HG03457 (cell line): ENCODE results near the gene NDUFAF2.
"Not testable (repeated sequence)": the region's sequence is repeated elsewhere in the genome, so short reads cannot be mapped to it uniquely, and the experiment has no call there.

ENCODE experiments used
- ATAC-seq: cut with Tn5 transposase; IDR thresholded peaks from one replicate; pipeline ENCODE4 v1.9.1; 2021; ENCODE audit warnings: moderate number of reproducible peaks; ENCODE audit not compliant: unreplicated experiment

The NDUFAF2 gene, protein sequence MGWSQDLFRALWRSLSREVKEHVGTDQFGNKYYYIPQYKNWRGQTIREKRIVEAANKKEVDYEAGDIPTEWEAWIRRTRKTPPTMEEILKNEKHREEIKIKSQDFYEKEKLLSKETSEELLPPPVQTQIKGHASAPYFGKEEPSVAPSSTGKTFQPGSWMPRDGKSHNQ

DNA sequence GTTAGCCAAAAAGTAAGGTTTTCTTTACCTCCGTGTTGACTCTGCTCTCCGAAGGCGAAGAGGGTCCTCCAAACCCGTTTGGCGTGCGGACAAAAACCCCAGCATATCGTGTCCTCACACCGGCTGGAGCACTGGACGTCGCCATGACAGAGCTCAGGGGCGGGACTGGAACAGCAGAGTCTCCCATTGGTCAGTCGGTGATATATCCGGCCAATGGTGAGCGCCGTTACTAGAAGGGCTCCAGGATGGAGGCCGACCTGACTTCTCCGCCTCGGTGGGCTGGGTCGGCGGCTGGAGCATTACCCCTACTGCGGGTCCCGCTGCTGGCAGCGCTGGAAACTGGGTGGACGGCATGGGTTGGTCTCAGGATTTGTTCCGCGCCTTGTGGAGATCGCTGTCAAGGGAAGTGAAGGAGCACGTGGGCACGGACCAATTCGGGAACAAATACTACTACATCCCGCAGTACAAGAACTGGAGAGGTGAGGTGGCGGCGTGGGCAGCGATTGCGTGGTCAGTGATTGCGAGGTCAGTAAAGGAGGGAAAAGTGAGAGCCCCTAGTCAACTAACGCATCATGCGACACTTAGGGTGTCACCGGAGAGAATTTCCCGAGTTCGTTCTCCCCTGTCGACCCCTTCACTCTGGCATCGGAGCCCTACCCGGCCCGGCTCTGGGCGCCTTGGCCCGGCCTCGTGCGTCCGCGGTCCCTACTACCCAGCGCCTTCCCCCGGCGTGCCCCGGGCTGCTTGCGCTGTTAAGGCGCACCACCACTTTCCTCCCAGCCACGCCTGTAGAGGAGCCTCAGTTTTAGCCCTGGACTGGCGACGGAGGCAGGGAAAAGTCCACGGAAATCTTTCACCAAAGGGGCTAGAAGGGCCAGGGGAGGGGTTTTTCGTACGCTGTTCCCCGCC lies at the start of gene NDUFAF2, which contains the start of gene ERCC8:
NDUFAF2 (plus strand) TSS at position 302 of the 909 bp plus-strand sequence; CDS start at position 353, 51 bp downstream.
ERCC8 (minus strand) TSS at position 167 of the 909 bp plus-strand sequence; CDS start at position 105, 62 bp downstream.
- ATAC-seq, result peak; percentile 99

DNA sequence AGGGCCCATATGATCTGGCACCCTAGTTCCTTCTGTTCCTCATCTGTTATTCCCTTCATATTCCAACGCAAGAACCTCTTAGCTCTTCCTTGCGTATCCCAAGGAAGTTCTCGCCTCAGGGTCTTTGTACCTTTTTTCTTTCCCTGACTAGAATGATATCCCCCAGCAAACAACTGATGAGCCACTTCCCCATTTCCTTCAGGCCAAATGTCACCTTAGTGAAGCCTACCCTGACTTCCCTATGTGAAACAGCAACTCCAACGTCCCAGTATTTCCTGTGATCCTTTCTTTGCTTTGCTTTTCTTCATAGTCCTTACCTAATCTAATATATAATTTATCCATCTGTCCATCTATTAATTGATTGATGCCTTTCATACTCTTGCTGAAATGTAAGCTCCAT lies 48.0 kb upstream of the NDUFAF2 start:
- no peak for ATAC-seq

DNA sequence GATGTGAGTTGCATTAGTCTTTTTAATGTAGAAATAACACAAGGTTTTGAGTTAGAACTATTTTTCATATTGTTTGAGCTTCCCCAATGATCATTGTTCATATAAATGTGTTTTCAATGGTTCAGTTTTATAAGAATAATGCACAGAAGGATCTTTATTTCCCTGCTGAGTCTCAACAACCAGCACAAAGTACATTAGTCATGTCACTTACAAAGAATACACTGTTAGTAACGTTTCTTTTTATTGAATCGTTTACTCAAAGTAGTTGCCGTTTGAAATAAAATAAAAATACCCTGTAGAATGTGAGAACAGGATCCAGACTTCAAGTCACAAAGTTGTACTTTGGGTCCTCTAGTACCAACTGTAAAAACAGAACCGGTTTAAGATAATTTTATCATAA lies 41.6 kb upstream of the NDUFAF2 start:
- no peak for ATAC-seq

DNA sequence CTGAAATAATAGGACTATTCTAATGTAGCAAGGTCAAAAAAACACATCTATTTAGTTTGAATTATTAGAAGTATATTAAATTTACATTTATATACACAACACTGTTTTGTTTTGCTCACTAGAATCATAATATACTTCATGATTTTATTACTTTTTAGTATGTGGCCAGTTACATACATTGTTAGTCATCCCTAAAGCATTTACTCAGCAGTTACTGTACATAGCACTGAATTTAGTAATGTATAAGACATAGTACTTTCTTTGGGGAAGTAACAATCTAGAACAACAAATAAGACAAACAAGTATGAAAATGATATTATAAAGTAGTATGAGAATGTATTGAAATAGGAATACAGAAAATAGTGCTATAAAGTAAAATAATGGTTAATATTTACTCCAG lies 28.4 kb upstream of the NDUFAF2 start:
- ATAC-seq, result no peak

DNA sequence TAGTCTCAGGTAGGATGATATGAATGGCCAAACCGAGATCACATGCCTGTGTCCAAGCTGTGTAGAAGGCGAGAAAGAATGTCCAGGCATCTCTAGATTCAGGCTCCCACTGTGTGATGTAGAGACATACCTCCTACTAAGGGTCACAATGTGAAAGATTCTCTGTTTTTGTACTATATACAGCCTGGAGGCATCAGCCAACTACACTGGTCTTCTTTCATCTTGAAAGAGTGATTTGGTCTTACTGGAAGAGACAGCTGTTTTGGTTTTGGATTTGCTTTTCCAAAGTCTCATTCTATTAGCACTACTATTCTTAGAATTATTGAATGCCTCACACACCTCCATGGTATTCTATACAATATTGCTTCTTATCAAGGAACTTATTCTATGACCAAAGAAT lies 26.5 kb upstream of the NDUFAF2 start:
- no peak for ATAC-seq

DNA sequence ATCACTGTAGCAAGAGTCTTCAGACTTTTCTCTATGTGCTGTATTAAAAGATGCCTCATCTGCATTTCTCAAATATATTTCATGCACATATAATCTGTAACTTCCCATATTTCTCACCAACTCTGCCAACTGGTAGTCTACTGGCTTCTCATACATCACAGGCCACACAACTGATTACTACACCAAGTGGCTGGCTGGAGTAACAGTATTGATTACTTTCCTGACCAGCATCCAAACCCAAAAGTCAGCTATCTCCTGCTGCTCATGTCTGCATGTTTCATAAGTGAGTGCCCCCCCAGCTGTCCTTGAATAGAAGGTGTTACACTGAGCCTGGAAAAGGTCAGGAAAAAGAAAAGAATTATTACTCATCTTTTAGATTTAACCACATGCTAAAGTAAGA lies 17.6 kb upstream of the NDUFAF2 start:
- ATAC-seq, result no peak

DNA sequence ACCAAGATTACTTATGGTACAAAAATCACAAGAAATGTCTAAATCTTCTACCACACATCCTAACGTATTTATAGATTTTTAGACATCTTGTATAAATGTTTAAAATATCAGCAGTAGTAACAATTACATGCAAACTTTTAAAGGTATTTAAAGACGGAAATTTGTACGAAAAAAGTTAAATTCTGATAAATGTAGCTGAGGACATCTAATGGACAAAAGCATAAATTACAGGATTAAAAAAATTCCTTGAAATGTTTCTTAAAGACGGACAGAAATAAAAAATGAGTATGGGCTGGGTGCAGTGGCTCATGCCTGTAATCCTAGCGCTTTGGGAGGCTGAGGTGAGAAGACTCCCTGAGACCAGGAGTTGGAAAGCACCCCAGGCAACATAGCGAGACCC lies 16.0 kb upstream of the NDUFAF2 start:
- ATAC-seq, result no peak

DNA sequence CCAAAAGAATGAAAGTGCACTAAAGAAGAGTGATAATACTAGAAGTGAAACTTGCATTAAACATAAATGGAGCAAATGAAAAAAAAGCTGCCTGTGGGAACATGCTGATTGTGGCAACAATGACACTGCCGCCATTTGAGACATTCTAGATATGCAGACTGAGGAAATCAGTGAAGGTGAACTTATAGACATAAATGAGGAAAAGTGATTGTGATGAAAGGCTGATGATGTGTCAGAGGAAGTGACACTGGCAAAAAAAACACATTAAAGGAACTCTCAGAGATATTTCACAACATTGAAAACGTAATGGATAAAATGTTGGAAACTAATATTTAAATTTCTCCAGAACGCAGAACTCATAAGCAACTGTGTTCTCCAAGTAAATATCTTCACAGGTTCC lies 1.4 kb upstream of the NDUFAF2 start:
- no peak for ATAC-seq

DNA sequence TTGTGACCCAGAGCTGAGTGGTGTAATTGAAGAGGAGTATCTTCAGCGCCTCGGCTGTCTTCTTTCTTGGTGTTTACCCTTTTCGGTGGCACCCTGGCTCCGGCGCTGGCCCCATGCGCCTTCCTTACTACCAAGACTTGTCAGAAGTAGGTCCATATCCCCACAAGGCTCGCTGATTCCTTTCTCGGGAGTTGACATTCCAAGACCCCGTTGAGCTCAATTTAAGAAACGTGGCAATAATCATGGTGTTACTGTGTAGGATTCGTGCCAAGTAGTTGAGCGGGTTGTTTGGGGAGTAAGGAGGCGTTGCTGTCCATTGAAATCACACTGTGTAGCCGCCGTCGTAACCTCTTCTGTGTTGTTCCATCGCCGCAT lies 795 bp downstream of the NDUFAF2 start:
- peak; percentile 16 for ATAC-seq

DNA sequence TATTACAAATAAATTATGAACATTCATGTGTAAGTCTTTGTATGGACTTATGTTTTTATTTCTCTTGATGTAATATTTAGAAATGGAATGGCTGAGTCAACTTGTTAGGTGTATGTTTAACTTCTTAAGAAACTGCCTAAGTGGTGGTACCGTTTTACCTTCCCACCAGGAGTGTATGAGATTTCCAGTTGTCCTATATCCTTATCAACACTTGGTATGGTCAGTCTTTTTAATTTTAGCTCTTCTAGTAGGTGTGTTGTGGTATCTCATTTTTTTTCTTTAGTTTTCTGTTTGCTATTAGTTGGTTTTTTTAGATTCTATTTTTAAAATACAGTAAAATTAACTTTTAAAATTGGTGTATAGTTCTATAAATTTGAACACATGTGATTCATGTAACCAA lies 3.7 kb downstream of the NDUFAF2 start:
- ATAC-seq, result no peak

DNA sequence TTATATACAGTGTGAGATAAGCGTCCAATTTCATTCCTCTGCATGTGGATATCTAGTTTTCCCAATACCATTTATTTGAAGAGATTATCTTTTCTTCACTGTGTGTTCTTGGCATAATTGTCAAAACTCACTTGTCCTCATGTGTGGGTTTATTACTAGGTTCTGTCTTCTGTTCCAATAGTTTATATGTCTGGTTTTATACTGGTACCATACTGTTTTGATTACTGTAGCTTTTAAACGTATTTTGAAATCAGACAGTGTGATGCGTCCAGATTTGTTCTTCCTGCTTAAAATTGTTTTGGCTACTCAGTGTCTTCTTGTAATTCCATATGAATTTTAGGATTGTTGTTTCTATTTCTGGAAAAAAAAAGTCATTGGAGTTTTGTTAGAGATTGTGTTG lies 10.2 kb downstream of the NDUFAF2 start:
- no peak for ATAC-seq

DNA sequence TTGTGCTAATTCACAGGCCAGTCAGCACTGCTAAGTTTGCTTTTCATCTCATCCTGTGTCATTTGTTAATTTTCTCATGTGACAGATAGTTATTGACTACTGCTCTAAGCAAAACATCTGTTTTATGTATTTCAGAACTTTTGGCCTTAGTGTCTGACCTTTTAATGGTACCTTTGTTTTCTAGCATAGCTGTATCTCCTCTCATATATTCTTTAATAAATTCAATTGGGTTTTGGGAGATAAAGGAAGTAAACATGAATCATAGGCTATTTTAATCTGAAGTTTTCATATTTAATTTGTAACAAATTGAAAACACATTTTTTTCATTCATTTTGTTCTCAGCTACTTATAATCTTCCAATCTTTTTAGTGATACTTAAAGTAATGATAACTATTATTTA lies 13.1 kb downstream of the NDUFAF2 start:
- ATAC-seq, result no peak

DNA sequence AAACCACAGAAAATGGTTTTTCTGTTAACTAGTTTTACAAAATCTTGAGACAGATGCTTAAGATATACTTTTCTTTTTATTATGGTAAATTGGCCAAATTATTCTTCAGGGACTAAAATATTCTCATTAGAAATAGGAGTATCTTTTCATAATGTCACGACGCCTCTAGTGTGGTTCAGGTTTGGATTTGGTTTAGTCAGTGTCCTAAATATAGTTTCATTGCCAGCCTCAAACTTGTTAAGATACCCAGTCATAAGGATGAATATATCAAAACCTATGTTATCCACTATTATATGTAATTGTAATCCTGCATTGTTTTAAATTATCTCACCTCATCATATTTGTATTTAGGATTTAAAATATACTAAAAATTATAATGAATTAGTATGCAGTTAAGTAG lies 13.7 kb downstream of the NDUFAF2 start:
- no peak for ATAC-seq

DNA sequence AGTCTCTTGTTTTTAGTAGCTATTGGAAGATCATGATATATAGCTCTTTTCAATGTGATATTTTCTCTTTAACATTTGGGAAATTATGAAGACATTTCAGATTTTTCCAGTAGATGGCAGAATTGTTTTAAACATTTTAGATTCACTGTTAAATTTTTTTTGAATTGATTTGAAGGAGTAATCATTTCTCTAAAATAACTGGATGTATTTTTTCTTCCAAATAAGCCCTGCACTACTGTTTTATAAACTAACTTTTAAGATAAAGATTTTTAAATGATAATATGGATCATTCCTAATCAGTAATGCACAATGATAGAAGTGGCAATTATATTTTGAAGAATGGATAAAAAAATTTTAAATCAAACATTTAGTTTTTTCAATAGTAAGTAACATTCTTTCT lies 14.2 kb downstream of the NDUFAF2 start:
- ATAC-seq, result no peak

DNA sequence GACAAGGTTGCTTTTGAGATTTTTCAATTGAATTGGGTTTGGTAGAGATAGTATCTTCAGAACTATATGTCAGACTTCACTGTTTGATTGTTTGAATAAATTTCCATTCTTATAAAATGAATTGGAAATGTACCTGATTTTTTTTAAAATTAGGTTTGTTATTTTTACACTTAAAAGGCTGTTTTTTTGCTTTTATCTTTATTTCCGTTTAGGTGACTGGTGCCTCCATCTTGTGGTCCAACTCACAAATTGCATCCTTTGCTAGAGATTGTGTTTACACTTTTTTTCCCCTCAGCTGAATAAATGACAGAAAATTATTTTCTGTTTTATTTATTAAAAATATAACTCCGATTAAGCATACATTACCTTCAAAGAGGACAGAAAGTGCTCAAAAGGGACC lies 15.6 kb downstream of the NDUFAF2 start:
- no peak for ATAC-seq

DNA sequence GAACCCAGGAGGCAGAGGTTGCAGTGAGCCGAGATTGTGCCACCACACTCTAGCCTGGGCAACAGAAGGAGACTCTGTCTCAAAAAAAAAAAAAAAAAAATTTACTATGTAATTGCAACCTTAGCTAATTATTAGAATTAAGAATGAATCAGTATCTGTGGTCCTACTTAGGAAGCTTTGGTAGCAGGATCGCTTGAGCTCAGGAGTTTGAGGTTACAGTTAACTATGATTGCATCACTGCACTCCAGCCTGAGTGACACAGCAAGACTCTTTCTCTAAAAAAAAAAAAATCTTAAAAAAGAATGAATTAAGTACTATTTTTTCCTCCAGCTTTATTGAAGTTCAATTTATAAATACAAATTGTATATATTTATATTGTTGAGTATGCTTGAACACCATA lies 16.7 kb downstream of the NDUFAF2 start:
- no peak for ATAC-seq

DNA sequence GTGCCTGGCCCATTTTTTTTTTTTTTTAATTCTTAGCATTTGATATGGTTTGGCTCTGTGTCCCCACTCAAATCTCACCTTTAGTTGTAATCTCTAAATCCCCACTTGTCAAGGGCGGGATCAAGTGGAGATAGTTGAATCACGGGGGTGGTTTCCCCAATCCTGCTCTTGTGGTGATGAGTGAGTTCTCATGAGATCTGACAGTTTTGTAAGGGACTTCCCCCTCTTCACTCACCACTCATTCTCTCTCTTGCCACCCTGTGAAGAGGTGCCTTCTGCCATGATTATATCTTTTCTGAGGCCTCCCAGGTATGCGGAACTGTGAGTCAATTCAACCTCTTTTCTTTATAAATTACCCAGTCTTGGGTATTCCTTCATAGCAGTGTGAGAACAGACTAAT lies 27.2 kb downstream of the NDUFAF2 start:
- no peak for ATAC-seq

DNA sequence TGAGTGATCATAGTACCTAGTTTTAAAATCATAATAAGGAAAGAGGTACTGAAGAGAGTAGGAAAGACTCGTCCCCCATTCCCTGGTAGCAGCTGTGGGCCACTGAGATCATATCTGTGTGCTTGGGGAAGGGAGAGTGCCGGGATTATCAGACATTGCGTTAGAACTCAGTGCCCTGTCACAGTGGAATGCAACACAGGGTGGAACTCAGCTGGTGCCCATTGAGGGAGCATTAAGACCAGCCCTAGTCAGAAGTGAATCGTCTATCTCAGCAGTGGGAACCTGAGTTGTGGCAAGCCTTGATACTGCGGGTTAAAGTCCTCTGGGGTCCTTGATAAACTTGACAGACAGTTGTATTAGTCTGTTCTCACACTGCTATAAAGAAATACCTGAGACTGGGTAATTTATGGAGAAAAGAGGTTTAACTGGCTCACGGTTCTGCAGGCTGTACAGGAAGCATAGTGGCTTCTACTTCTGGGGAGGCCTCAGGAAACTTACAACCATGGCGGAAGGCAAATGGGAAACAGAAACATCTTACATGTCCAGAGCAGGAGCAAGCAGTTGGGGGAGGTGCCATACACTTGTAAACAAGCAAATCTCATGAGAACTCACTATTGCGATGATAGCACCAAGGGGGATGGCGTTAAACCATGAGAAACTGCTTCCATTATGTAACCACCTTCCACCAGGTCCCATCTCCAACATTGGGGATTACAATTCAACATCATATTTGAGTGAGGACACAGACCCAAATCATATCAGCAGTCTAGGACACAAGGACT lies 33.1 kb downstream of the NDUFAF2 start:
- no peak for ATAC-seq

DNA sequence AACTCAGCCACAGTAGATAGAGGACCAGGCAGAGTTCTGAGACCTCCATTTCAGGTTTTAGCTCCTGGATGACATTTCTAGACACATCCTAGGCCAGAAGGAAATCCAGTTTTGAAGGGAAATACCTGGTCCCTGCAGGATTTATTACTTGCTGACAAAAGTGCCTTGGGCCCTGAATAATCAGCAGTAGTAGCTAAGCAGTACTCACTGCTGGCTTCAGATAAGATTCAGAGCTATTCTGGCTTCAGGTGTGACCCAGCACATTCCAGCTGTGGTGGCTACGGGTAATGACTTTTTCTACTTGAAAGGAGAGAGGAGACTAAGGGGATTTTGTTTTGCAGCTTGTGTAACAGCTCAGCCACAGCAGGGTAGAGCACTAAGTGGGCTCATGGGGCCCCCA lies 34.0 kb downstream of the NDUFAF2 start:
- no peak for ATAC-seq

DNA sequence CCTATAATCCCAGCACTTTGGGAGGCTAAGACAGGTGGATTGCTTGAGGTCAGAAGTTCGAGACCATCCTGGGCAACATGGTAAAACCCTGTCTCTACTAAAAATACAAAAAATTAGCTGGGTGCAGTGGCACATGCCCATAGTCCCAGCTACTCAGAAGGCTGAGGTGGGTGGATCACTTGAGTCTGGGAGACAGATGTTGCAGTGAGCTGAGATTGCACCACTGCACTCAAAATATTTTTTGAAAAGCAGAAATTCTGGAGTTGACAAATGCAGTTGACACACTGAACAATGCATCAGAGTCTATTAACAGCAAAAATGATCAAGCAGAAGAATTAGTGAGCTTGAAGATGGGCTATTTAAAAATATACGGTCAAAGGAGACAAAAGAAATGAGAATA lies 35.5 kb downstream of the NDUFAF2 start:
- no peak for ATAC-seq

DNA sequence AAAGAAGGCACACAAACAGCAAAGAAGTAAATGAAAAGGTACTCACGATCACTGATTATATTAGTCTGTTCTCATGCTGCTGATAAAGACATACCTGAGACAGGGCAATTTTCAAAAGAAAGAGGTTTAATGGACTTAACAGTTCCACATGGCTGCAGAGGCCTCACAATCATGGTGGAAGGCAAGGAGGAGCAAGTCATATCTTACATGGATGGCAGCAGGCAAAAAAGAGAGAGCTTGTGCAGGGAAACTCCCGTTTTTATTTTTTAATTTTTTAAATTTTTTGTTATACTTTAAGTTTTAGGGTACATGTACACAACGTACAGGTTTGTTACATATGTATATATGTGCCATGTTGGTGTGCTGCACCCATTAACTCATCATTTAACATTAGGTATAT lies 37.1 kb downstream of the NDUFAF2 start:
- ATAC-seq, result not testable (repeated sequence)

DNA sequence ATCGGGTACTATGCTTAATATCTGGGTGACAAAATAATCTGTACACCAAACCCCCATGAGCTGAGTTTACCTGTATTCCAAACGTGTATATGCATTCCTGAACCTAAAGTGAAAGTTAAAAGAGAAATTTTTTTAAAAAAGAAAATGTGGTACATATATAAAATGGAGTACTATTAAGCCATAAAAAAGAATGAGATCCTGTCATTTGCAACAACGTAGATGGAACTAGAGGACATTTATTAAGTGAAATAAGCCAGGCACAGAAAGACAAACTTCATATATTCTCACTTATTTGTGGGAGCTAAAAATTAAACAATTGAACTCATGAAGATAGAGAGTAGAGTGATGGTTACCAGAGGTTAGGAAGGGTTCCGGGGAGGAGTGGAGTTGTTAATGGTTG lies 44.8 kb downstream of the NDUFAF2 start:
- no peak for ATAC-seq
